M059J (cell line): ENCODE data around the gene ZNF146. TPM values are rescaled to one million over a fixed set of nuclear protein-coding genes. Genes with fewer than 3 reads are reported as not detected.
"Not testable (repeated sequence)": the region's sequence is repeated elsewhere in the genome, so short reads cannot be mapped to it uniquely, and the experiment has no call there.

Experiments
- DNase-seq: peaks from one replicate; pipeline ENCODE4 v3.0.0-alpha.2; 2012; ENCODE audit warnings: low read depth
- total RNA-seq: library from RNA; depleted of rRNA; stranded (reverse); fragments of >200 nt; shearing (Covaris generic); gene quantifications from 2 replicates; pipeline ENCODE4 v1.2.3, GENCODE V29; 2014; rRNA removed

Gene ZNF146
- total RNA-seq, 1 experiment from 2014 or later = 95.5 TPM

GRCh38 chr19:36269295-36269694, 54.4 kb downstream of the ZNF146 start:
- DNase-seq = not testable (repeated sequence)

Other genes starting within 250 kb of the ZNF146 start
- gene SDHAF1, start 219.9 kb upstream of the ZNF146 start, total RNA-seq = 32.0 and 40.1 TPM in 2 replicates
- gene SYNE4, start 206.3 kb upstream of the ZNF146 start, total RNA-seq = not detected in 2 replicates
- gene ALKBH6, start 200.9 kb upstream of the ZNF146 start, total RNA-seq = 54.6 and 64.6 TPM in 2 replicates
- gene CLIP3, start 182.2 kb upstream of the ZNF146 start, total RNA-seq = 1.3 and 6.7 TPM in 2 replicates
- 4.3 and 6.8 TPM in 2 replicates for gene THAP8, start 160.8 kb upstream of the ZNF146 start, total RNA-seq
- 10.8 and 19.4 TPM in 2 replicates for gene WDR62, start 160.2 kb upstream of the ZNF146 start, total RNA-seq
- gene OVOL3, start 104.0 kb upstream of the ZNF146 start, total RNA-seq = 0.39 TPM in 1 of 2 replicates, not detected in the other
- gene POLR2I, start 100.2 kb upstream of the ZNF146 start, total RNA-seq = 90.4 and 115 TPM in 2 replicates
- 307 and 372 TPM in 2 replicates for gene TBCB, start 99.6 kb upstream of the ZNF146 start, total RNA-seq
- 425 and 426 TPM in 2 replicates for gene CAPNS1, start 75.0 kb upstream of the ZNF146 start, total RNA-seq
- gene COX7A1, start 62.7 kb upstream of the ZNF146 start, total RNA-seq = not detected in 2 replicates
- 2.2 and 3.6 TPM in 2 replicates for gene ZNF565, start 441 bp upstream of the ZNF146 start, total RNA-seq
- 1.5 and 2.1 TPM in 2 replicates for gene ZFP14, start 164.1 kb downstream of the ZNF146 start, total RNA-seq
- gene ZFP82, start 203.5 kb downstream of the ZNF146 start, total RNA-seq = 8.9 and 10.1 TPM in 2 replicates